Neural cell (in vitro differentiated cells): ENCODE measurements around the gene ADGRL3. TPM values are rescaled to one million over a fixed set of nuclear protein-coding genes. Genes with fewer than 3 reads are reported as not detected.

Experiments
- H2AFZ ChIP-seq: fragments of 200-600, 300-800 bp; sonication (generic), shearing (Covaris generic); 2 replicates; pipeline ENCODE4 v1.6.0; 2014; ENCODE audit warnings: low read depth, mild to moderate bottlenecking, antibody characterized with exemption, low read length, moderate library complexity
- H3F3A ChIP-seq: fragments of 200-600 bp; shearing (Covaris generic); 2 replicates; pipeline ENCODE4 v1.6.1; 2016; ENCODE audit warnings: mild to moderate bottlenecking, moderate library complexity, mixed read lengths, antibody characterized with exemption, low read length; ENCODE audit not compliant: insufficient read depth, poor library complexity, severe bottlenecking
- H3K27ac ChIP-seq: fragments of 200-600, 300-800 bp; sonication (generic), shearing (Covaris generic); 2 replicates; pipeline ENCODE4 v1.5.1; 2014; ENCODE audit warnings: mild to moderate bottlenecking, low read length, moderate library complexity
- H3K27me3 ChIP-seq: fragments of 300-800, 200-600 bp; sonication (generic), shearing (Covaris generic); 2 replicates; pipeline ENCODE4 v1.6.0; 2014; ENCODE audit warnings: mild to moderate bottlenecking, low read depth, low read length, moderate library complexity; ENCODE audit not compliant: insufficient read depth
- H3K36me3 ChIP-seq: fragments of 300-800, 200-600 bp; sonication (generic), shearing (Covaris generic); 2 replicates; pipeline ENCODE4 v1.5.1; 2014; ENCODE audit warnings: mild to moderate bottlenecking, antibody characterized with exemption, low read length, moderate library complexity; ENCODE audit not compliant: insufficient read depth
- H3K4me2 ChIP-seq: fragments of 300-800, 200-600 bp; sonication (generic), shearing (Covaris generic); 2 replicates; pipeline ENCODE4 v1.6.0; 2014; ENCODE audit warnings: mild to moderate bottlenecking, low read length
- H3K4me3 ChIP-seq: fragments of 300-800, 200-600 bp; sonication (generic), shearing (Covaris generic); 2 replicates; pipeline ENCODE4 v1.5.1; 2014; ENCODE audit warnings: mild to moderate bottlenecking, low read length, moderate library complexity
- H3K79me2 ChIP-seq: fragments of 200-600 bp; shearing (Covaris generic); replicated peaks from 2 replicates; pipeline ENCODE4 v1.6.0; 2014; ENCODE audit warnings: mild to moderate bottlenecking, low read length, moderate library complexity; ENCODE audit not compliant: insufficient read depth
- H3K9ac ChIP-seq: fragments of 300-800, 200-600 bp; sonication (generic), shearing (Covaris generic); 2 replicates; pipeline ENCODE4 v1.6.1; 2016; ENCODE audit warnings: mild to moderate bottlenecking, low read length, mixed read lengths
- H3K9me2 ChIP-seq: fragments of 200-600 bp; shearing (Covaris generic); 2 replicates; pipeline ENCODE4 v1.6.1; 2016; ENCODE audit warnings: mild to moderate bottlenecking, low read length, mixed read lengths; ENCODE audit not compliant: insufficient read depth
- H3K9me3 ChIP-seq: fragments of 200-600, 300-800 bp; sonication (generic), shearing (Covaris generic); 2 replicates; pipeline ENCODE4 v1.6.1; 2016; ENCODE audit warnings: mild to moderate bottlenecking, mixed run types, low read length, moderate library complexity, mixed read lengths
- H4K20me1 ChIP-seq: fragments of 200-600 bp; shearing (Covaris generic); 2 replicates; pipeline ENCODE4 v1.6.1; 2016; ENCODE audit warnings: mild to moderate bottlenecking, mixed run types; ENCODE audit not compliant: insufficient read depth
- CTCF ChIP-seq: fragments of 450-650 bp; IDR thresholded peaks from 2 replicates; pipeline ENCODE4 v1.5.1; 2014; ENCODE audit warnings: antibody characterized with exemption, mild to moderate bottlenecking, moderate library complexity; ENCODE audit not compliant: poor library complexity, severe bottlenecking
- EP300 ChIP-seq: fragments of 450-650 bp; conservative IDR thresholded peaks from 2 replicates; pipeline ENCODE4 v1.6.1; 2014; ENCODE audit warnings: antibody characterized with exemption, mild to moderate bottlenecking, moderate library complexity; ENCODE audit not compliant: poor library complexity, severe bottlenecking
- EZH2 ChIP-seq: fragments of 200-600, 300-800 bp; shearing (Covaris generic), sonication (generic); IDR thresholded peaks from 2 replicates; pipeline ENCODE4 v1.6.1; 2014; ENCODE audit warnings: antibody characterized with exemption, low read length, borderline replicate concordance, mild to moderate bottlenecking; ENCODE audit not compliant: insufficient read depth, poor library complexity, severe bottlenecking
- MXI1 ChIP-seq: fragments of 450-650 bp; conservative IDR thresholded peaks from 2 replicates; pipeline ENCODE4 v1.6.1; 2014; ENCODE audit warnings: antibody characterized with exemption, mild to moderate bottlenecking; ENCODE audit not compliant: poor library complexity, severe bottlenecking
- POLR2AphosphoS5 ChIP-seq: IDR thresholded peaks from 2 replicates; pipeline ENCODE4 v1.6.1; 2012
- RAD21 ChIP-seq: fragments of 450-650 bp; conservative IDR thresholded peaks from 2 replicates; pipeline ENCODE4 v1.6.1; 2014; ENCODE audit warnings: antibody characterized with exemption, mild to moderate bottlenecking, moderate library complexity
- SMC3 ChIP-seq: fragments of 450-650 bp; conservative IDR thresholded peaks from 2 replicates; pipeline ENCODE4 v1.6.1; 2014; ENCODE audit warnings: antibody characterized with exemption, mild to moderate bottlenecking, moderate library complexity; ENCODE audit not compliant: poor library complexity
- TAF1 ChIP-seq: IDR thresholded peaks from 2 replicates; pipeline ENCODE4 v1.6.1; 2012; ENCODE audit warnings: low read depth
- polyA plus RNA-seq: library from polyadenylated mRNA; depleted of rRNA; stranded (reverse); fragments of >200 nt; gene quantifications from 2 replicates; pipeline ENCODE4 v1.2.3, GENCODE V29; 2014
- TF ChIP-seq, protein P1 (sequence below): IDR thresholded peaks from 2 replicates; pipeline ENCODE4 v1.6.1; 2012; ENCODE audit warnings: borderline replicate concordance

Gene ADGRL3
- polyA plus RNA-seq, 1 donor from 2014 or later = 99.4 TPM

GRCh38 chr4:61320154-61320553 is 120.0 kb downstream of the ADGRL3 start:
- Histone ChIP-seq H3K9me2 (no peaks in the 10 kb centered on the region), H4K20me1 (no peaks in the 10 kb centered on the region), H3K36me3 (no peaks in the 10 kb centered on the region), H2AFZ (no peak overlapping the region), H3K79me2 (peaks cover 11% of the 10 kb centered on the region), H3F3A (no peaks in the 10 kb centered on the region), H3K9ac (no peak overlapping the region), H3K27ac (no peak overlapping the region), H3K4me3 (no peak overlapping the region), H3K27me3 (no peaks in the 10 kb centered on the region), H3K4me2 (no peak overlapping the region), H3K9me3 (no peaks in the 10 kb centered on the region)
- no peak for TF ChIP-seq CTCF
- TF ChIP-seq SMC3 = no peak
- TF ChIP-seq RAD21 = no peak
- TF ChIP-seq EP300 = no peak
- no peak for TF ChIP-seq TAF1
- TF ChIP-seq, protein P1, sequence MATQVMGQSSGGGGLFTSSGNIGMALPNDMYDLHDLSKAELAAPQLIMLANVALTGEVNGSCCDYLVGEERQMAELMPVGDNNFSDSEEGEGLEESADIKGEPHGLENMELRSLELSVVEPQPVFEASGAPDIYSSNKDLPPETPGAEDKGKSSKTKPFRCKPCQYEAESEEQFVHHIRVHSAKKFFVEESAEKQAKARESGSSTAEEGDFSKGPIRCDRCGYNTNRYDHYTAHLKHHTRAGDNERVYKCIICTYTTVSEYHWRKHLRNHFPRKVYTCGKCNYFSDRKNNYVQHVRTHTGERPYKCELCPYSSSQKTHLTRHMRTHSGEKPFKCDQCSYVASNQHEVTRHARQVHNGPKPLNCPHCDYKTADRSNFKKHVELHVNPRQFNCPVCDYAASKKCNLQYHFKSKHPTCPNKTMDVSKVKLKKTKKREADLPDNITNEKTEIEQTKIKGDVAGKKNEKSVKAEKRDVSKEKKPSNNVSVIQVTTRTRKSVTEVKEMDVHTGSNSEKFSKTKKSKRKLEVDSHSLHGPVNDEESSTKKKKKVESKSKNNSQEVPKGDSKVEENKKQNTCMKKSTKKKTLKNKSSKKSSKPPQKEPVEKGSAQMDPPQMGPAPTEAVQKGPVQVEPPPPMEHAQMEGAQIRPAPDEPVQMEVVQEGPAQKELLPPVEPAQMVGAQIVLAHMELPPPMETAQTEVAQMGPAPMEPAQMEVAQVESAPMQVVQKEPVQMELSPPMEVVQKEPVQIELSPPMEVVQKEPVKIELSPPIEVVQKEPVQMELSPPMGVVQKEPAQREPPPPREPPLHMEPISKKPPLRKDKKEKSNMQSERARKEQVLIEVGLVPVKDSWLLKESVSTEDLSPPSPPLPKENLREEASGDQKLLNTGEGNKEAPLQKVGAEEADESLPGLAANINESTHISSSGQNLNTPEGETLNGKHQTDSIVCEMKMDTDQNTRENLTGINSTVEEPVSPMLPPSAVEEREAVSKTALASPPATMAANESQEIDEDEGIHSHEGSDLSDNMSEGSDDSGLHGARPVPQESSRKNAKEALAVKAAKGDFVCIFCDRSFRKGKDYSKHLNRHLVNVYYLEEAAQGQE = no peak
- TF ChIP-seq POLR2AphosphoS5 = no peak
- TF ChIP-seq MXI1 = no peak
- TF ChIP-seq EZH2 = no peak

- Histone ChIP-seq H3K9ac (no peak overlapping the region), H3K9me2 (no peaks in the 10 kb centered on the region), H3K79me2 (peaks cover 11% of the 10 kb centered on the region), H3F3A (no peaks in the 10 kb centered on the region), H3K9me3 (no peaks in the 10 kb centered on the region), H3K36me3 (no peaks in the 10 kb centered on the region), H3K27me3 (no peaks in the 10 kb centered on the region), H3K4me2 (no peak overlapping the region), H3K4me3 (no peak overlapping the region), H2AFZ (no peak overlapping the region), H4K20me1 (no peaks in the 10 kb centered on the region), H3K27ac (no peak overlapping the region)
- TF ChIP-seq EP300 (no peak), MXI1 (no peak), SMC3 (no peak), TAF1 (no peak), POLR2AphosphoS5 (no peak), EZH2 (no peak), CTCF (no peak), RAD21 (no peak)
- TF ChIP-seq, protein P1 = no peak
Measured at GRCh38 chr4:61320631-61321030, 120.5 kb downstream of the ADGRL3 start.
